Endothelial cell of umbilical vein (primary cell): Measurements from ENCODE around the gene SART3.

Experiments
- CTCF ChIP-seq, 2 donors: IDR thresholded peaks; 1 replicate in 1 of 2; 2 replicates in 1 of 2; pipeline ENCODE4 v1.5.1; 2011; ENCODE audit warnings: low read length in 2 of 2, mild to moderate bottlenecking in 2 of 2, moderate library complexity in 2 of 2, control low read depth in 1 of 2, inconsistent platforms in 1 of 2, low read depth in 1 of 2; ENCODE audit not compliant: insufficient read depth in 1 of 2; ENCODE audit errors: extremely low read depth in 1 of 2
- EZH2 ChIP-seq: IDR thresholded peaks from 2 replicates; pipeline ENCODE4 v1.6.1; 2012; ENCODE audit warnings: borderline replicate concordance, low read depth, mild to moderate bottlenecking, moderate library complexity, low read length, inconsistent platforms; ENCODE audit not compliant: severe bottlenecking
- GATA2 ChIP-seq: IDR thresholded peaks from 2 replicates; pipeline ENCODE4 v1.7.0; 2011; ENCODE audit warnings: low read depth, mild to moderate bottlenecking, moderate library complexity, mixed read lengths, low read length; ENCODE audit not compliant: insufficient read length, insufficient read depth
- JUN ChIP-seq: IDR thresholded peaks from 2 replicates; pipeline ENCODE4 v1.6.1; 2011; ENCODE audit warnings: borderline replicate concordance, low read depth; ENCODE audit not compliant: insufficient read length, insufficient read depth
- MAX ChIP-seq: IDR thresholded peaks from 2 replicates; pipeline ENCODE4 v1.6.1; 2011; ENCODE audit not compliant: insufficient read depth, insufficient read length
- MYC ChIP-seq: IDR thresholded peaks from one replicate; pipeline ENCODE4 v1.6.1; 2011; ENCODE audit warnings: mild to moderate bottlenecking, low read depth, low read length
- POLR2A ChIP-seq: IDR thresholded peaks from 2 replicates; pipeline ENCODE4 v1.6.1; 2012; ENCODE audit warnings: low read depth, mild to moderate bottlenecking, control low read depth, low read length
- POLR2AphosphoS5 ChIP-seq: IDR thresholded peaks from 2 replicates; pipeline ENCODE4 v1.6.1; 2012; ENCODE audit warnings: low read depth, mild to moderate bottlenecking, control low read depth, low read length, moderate library complexity; ENCODE audit not compliant: insufficient read depth

GRCh38 chr12:108589028-108589839 lies 28.3 kb upstream of the SART3 start:
- no peak for TF ChIP-seq CTCF (IDR thresholded peaks at IDR 0.05; ENCODE audit: extremely low read depth in 1 of 2, insufficient read depth in 1 of 2, low read depth in 1 of 2, low read length in 2 of 2)
- TF ChIP-seq EZH2 = no peak
- TF ChIP-seq POLR2AphosphoS5 = no peak
- TF ChIP-seq JUN = no peak
- TF ChIP-seq MAX = no peak
- no peak for TF ChIP-seq POLR2A
- TF ChIP-seq MYC = no peak
- TF ChIP-seq GATA2 = no peak
